Mucosa of rectum (tissue), 2 donors: ENCODE measurements around the gene CHST14.
A peak's percentile ranks its signal among the peaks of the same experiment; 100 is the strongest.

Experiments used
- H3K27ac ChIP-seq, 2 donors: one replicate each; pipeline ENCODE4 v1.7.0; 2013; ENCODE audit warnings: inconsistent platforms in 2 of 2, low read depth in 2 of 2, low read length in 2 of 2
- H3K27me3 ChIP-seq, 2 donors: one replicate each; pipeline ENCODE4 v1.7.0; 2013; ENCODE audit warnings: low read length in 2 of 2; ENCODE audit not compliant: control insufficient read depth in 2 of 2, insufficient read depth in 2 of 2
- H3K36me3 ChIP-seq, 2 donors: one replicate each; pipeline ENCODE4 v1.7.0; 2013; ENCODE audit warnings: low read length in 2 of 2; ENCODE audit not compliant: control insufficient read depth in 2 of 2, insufficient read depth in 2 of 2
- H3K4me1 ChIP-seq, 2 donors: one replicate each; pipeline ENCODE4 v1.7.0; 2013; ENCODE audit warnings: low read length in 2 of 2, mild to moderate bottlenecking in 1 of 2; ENCODE audit not compliant: control insufficient read depth in 2 of 2, insufficient read depth in 2 of 2
- H3K4me3 ChIP-seq, 2 donors: one replicate each; pipeline ENCODE4 v1.7.0; 2013; ENCODE audit warnings: low read length in 2 of 2
- H3K9ac ChIP-seq, 2 donors: one replicate each; pipeline ENCODE4 v1.7.0; 2013; ENCODE audit warnings: low read length in 2 of 2, low read depth in 1 of 2, mild to moderate bottlenecking in 1 of 2
- H3K9me3 ChIP-seq, 2 donors: one replicate each; pipeline ENCODE4 v1.7.0; 2013; ENCODE audit warnings: low read length in 2 of 2; ENCODE audit not compliant: control insufficient read depth in 2 of 2
- donor health status: healthy.
- donor health status: Normal muscosa, but diverticular disease.

CHST14 gene

DNA sequence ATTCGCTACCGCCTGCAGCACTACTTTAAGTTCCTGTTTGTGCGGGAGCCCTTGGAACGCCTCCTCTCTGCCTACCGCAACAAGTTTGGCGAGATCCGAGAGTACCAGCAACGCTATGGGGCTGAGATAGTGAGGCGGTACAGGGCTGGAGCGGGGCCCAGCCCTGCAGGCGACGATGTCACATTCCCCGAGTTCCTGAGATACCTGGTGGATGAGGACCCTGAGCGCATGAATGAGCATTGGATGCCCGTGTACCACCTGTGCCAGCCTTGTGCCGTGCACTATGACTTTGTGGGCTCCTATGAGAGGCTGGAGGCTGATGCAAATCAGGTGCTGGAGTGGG is 995 bp downstream of the CHST14 start:
- Histone ChIP-seq H3K4me1 (peaks cover 16 to 19% of the 10 kb centered on the region in 2 donors), H3K9me3 (no peaks in the 10 kb centered on the region), H3K27me3 (no peaks in the 10 kb centered on the region), H3K4me3 (peak overlapping the region; percentile 77 to 85), H3K27ac (no peak overlapping the region), H3K9ac (peak overlapping the region; percentile 83), H3K36me3 (peaks cover 5% of the 10 kb centered on the region in 2 donors)

- H3K9ac ChIP-seq = peak overlapping the region; percentile 32 to 83
- peaks cover 1 to 4% of the 10 kb centered on the region in 2 donors for H3K36me3 ChIP-seq
- H3K27me3 ChIP-seq = no peaks in the 10 kb centered on the region
- H3K4me1 ChIP-seq = peaks cover 16 to 19% of the 10 kb centered on the region in 2 donors
- H3K9me3 ChIP-seq = no peaks in the 10 kb centered on the region
- no peak overlapping the region for H3K27ac ChIP-seq
- peak overlapping the region; percentile 77 to 85 for H3K4me3 ChIP-seq
Observed at GRCh38 chr15:40472171-40472727, 1.5 kb downstream of the CHST14 start.

GRCh38 chr15:40474581-40474980 is 3.8 kb downstream of the CHST14 start:
- Histone ChIP-seq H3K27ac (no peak overlapping the region), H3K27me3 (no peaks in the 10 kb centered on the region), H3K4me3 (no peak overlapping the region), H3K36me3 (no peaks in the 10 kb centered on the region), H3K4me1 (peaks cover 16 to 19% of the 10 kb centered on the region in 2 donors), H3K9me3 (no peaks in the 10 kb centered on the region), H3K9ac (no peak overlapping the region)

- no peaks in the 10 kb centered on the region for H3K9me3 ChIP-seq
- no peaks in the 10 kb centered on the region for H3K27me3 ChIP-seq
- H3K36me3 ChIP-seq = no peaks in the 10 kb centered on the region
- H3K4me3 ChIP-seq = no peak overlapping the region
- no peak overlapping the region for H3K27ac ChIP-seq
- no peak overlapping the region for H3K9ac ChIP-seq
- H3K4me1 ChIP-seq = no peaks in the 10 kb centered on the region
Observed at GRCh38 chr15:40477642-40478327, 7.0 kb downstream of the CHST14 start.

GRCh38 chr15:40479024-40479423 is 8.2 kb downstream of the CHST14 start:
- Histone ChIP-seq H3K36me3 (no peaks in the 10 kb centered on the region), H3K9me3 (no peaks in the 10 kb centered on the region), H3K27ac (no peak overlapping the region), H3K9ac (no peak overlapping the region), H3K27me3 (no peaks in the 10 kb centered on the region), H3K4me3 (no peak overlapping the region), H3K4me1 (no peaks in the 10 kb centered on the region)

- Histone ChIP-seq H3K27ac (no peak overlapping the region), H3K9ac (no peak overlapping the region), H3K4me3 (no peak overlapping the region), H3K4me1 (no peaks in the 10 kb centered on the region), H3K27me3 (no peaks in the 10 kb centered on the region), H3K36me3 (no peaks in the 10 kb centered on the region), H3K9me3 (no peaks in the 10 kb centered on the region)
Observed at GRCh38 chr15:40481341-40482074, 10.7 kb downstream of the CHST14 start.

- Histone ChIP-seq H3K4me3 (no peak overlapping the region), H3K27me3 (no peaks in the 10 kb centered on the region), H3K27ac (no peak overlapping the region), H3K36me3 (no peaks in the 10 kb centered on the region), H3K9ac (no peak overlapping the region), H3K4me1 (no peaks in the 10 kb centered on the region), H3K9me3 (no peaks in the 10 kb centered on the region)
Observed at GRCh38 chr15:40483919-40484318, 13.1 kb downstream of the CHST14 start.

GRCh38 chr15:40486066-40486770 is 15.4 kb downstream of the CHST14 start:
- Histone ChIP-seq H3K36me3 (no peaks in the 10 kb centered on the region), H3K27ac (no peak overlapping the region), H3K4me3 (no peak overlapping the region), H3K9me3 (no peaks in the 10 kb centered on the region), H3K27me3 (no peaks in the 10 kb centered on the region), H3K9ac (no peak overlapping the region), H3K4me1 (no peaks in the 10 kb centered on the region)

DNA sequence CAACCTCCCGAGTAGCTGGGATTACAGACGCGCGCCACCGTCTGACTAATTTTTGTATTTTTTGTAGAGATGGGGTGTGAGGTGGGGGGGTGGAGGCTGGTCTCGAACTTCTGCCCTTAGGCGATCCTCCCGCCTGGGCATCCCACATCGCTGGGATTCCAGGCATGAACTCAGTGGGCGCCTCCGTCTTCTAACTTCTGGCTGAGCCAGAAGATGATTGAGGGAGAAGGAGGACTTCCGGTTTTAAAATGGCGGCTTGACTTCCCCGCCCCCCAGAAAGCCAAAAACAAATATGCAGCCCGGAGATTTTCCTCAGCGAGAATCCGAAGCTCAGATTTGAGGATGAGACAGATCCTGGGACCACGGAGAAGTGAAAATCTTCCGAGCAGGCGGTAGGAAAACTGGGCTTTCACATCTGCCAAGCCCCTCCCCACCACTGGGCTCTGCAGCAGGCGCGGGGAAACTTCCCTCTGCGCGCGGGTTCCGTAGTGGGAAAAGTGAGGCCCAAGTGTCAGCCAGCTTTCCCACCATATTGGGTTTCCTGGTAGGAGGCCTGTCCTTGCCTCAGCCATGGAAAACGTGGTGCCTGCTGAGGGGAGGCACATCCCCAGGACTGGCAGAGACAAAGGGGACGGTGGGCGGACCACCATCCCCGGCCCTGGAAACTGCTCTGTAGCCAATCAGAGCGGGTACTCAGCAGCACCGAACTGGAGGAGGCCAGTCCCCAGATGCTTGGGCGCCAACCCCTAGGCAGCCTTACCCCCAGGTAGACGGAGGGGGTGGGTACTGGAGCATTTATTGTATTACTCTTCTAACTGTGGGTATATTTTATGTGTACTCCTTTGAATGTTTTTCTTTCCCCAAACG is 17.3 kb downstream of the CHST14 start:
- no peaks in the 10 kb centered on the region for H3K27me3 ChIP-seq
- H3K9me3 ChIP-seq = no peaks in the 10 kb centered on the region
- H3K27ac ChIP-seq = no peak overlapping the region
- H3K4me3 ChIP-seq = no peak overlapping the region
- no peaks in the 10 kb centered on the region for H3K36me3 ChIP-seq
- no peaks in the 10 kb centered on the region for H3K4me1 ChIP-seq
- H3K9ac ChIP-seq = no peak overlapping the region
